Parathyroid adenoma (tissue), 2 donors: Measurements from ENCODE around the gene ZMIZ1.

Source experiments
- H2AFZ ChIP-seq: fragments of 300-600 bp; sonication (generic); one replicate; pipeline ENCODE4 v1.7.0; 2017; ENCODE audit warnings: antibody characterized with exemption, mild to moderate bottlenecking
- H3K27ac ChIP-seq: fragments of 300-600 bp; sonication (generic); one replicate; pipeline ENCODE4 v1.7.0; 2017
- H3K27me3 ChIP-seq: fragments of 300-600 bp; sonication (generic); one replicate; pipeline ENCODE4 v1.7.0; 2017; ENCODE audit warnings: low read length; ENCODE audit not compliant: control insufficient read depth, insufficient read depth
- H3K36me3 ChIP-seq: fragments of 300-600 bp; sonication (generic); one replicate; pipeline ENCODE4 v1.7.0; 2017; ENCODE audit warnings: low read length; ENCODE audit not compliant: control insufficient read depth, insufficient read depth
- H3K4me1 ChIP-seq: fragments of 300-600 bp; sonication (generic); one replicate; pipeline ENCODE4 v1.7.0; 2017; ENCODE audit warnings: control low read depth
- H3K4me2 ChIP-seq: fragments of 300-600 bp; sonication (generic); one replicate; pipeline ENCODE4 v1.7.0; 2017; ENCODE audit warnings: low read length
- H3K4me3 ChIP-seq: fragments of 300-600 bp; sonication (generic); one replicate; pipeline ENCODE4 v1.7.0; 2017; ENCODE audit warnings: low read depth, low read length
- H3K79me2 ChIP-seq: fragments of 300-600 bp; sonication (generic); one replicate; pipeline ENCODE4 v1.7.0; 2017; ENCODE audit warnings: control low read depth
- H3K9ac ChIP-seq: fragments of 300-600 bp; sonication (generic); one replicate; pipeline ENCODE4 v1.7.0; 2017; ENCODE audit warnings: mild to moderate bottlenecking
- H3K9me3 ChIP-seq: fragments of 300-600 bp; sonication (generic); one replicate; pipeline ENCODE4 v1.7.0; 2017; ENCODE audit warnings: low read length; ENCODE audit not compliant: control insufficient read depth
- CTCF ChIP-seq: fragments of 300-600 bp; sonication (generic); IDR thresholded peaks from one replicate; pipeline ENCODE4 v1.7.0; 2017; ENCODE audit warnings: antibody characterized with exemption, mild to moderate bottlenecking
- donor health status: primary hyperparathyroidism.

Gene ZMIZ1

GRCh38 chr10:79130846-79131245 lies 62.1 kb downstream of the ZMIZ1 start:
- Histone ChIP-seq H3K9me3 (no peaks in the 10 kb centered on the region), H3K4me2 (no peak overlapping the region), H3K36me3 (no peaks in the 10 kb centered on the region), H3K4me3 (no peak overlapping the region), H3K4me1 (peaks cover 3% of the 10 kb centered on the region), H3K79me2 (peaks cover 25% of the 10 kb centered on the region), H3K27me3 (no peaks in the 10 kb centered on the region), H3K27ac (no peak overlapping the region), H3K9ac (no peak overlapping the region), H2AFZ (no peak overlapping the region)
- no peak for TF ChIP-seq CTCF

GRCh38 chr10:79131836-79132631 lies 63.3 kb downstream of the ZMIZ1 start:
- H3K4me1 ChIP-seq = no peaks in the 10 kb centered on the region
- H2AFZ ChIP-seq = no peak overlapping the region
- H3K27ac ChIP-seq = no peak overlapping the region
- peaks cover 25% of the 10 kb centered on the region for H3K79me2 ChIP-seq
- H3K36me3 ChIP-seq = no peaks in the 10 kb centered on the region
- no peaks in the 10 kb centered on the region for H3K9me3 ChIP-seq
- no peak overlapping the region for H3K4me3 ChIP-seq
- no peak overlapping the region for H3K4me2 ChIP-seq
- H3K27me3 ChIP-seq = no peaks in the 10 kb centered on the region
- no peak overlapping the region for H3K9ac ChIP-seq
- no peak for TF ChIP-seq CTCF

- no peak overlapping the region for H3K4me3 ChIP-seq
- no peaks in the 10 kb centered on the region for H3K36me3 ChIP-seq
- H3K27ac ChIP-seq = no peak overlapping the region
- H3K9me3 ChIP-seq = no peaks in the 10 kb centered on the region
- no peaks in the 10 kb centered on the region for H3K27me3 ChIP-seq
- no peak overlapping the region for H3K4me2 ChIP-seq
- no peak for TF ChIP-seq CTCF
- peaks cover 1% of the 10 kb centered on the region for H3K4me1 ChIP-seq
- H3K79me2 ChIP-seq = peaks cover 25% of the 10 kb centered on the region
- H2AFZ ChIP-seq = no peak overlapping the region
- H3K9ac ChIP-seq = no peak overlapping the region
Observed at GRCh38 chr10:79132681-79133381, 64.1 kb downstream of the ZMIZ1 start.

GRCh38 chr10:79133416-79133815 lies 64.7 kb downstream of the ZMIZ1 start:
- H3K79me2 ChIP-seq = peaks cover 25% of the 10 kb centered on the region
- peaks cover 2% of the 10 kb centered on the region for H3K4me1 ChIP-seq
- H3K9me3 ChIP-seq = no peaks in the 10 kb centered on the region
- no peaks in the 10 kb centered on the region for H3K27me3 ChIP-seq
- H3K27ac ChIP-seq = no peak overlapping the region
- no peak overlapping the region for H3K4me2 ChIP-seq
- no peak overlapping the region for H2AFZ ChIP-seq
- H3K36me3 ChIP-seq = no peaks in the 10 kb centered on the region
- no peak for TF ChIP-seq CTCF
- no peak overlapping the region for H3K9ac ChIP-seq
- no peak overlapping the region for H3K4me3 ChIP-seq
